Subcutaneous adipose tissue (tissue), 4 donors: ENCODE data around the gene NTM. TPM values are rescaled to one million over a fixed set of nuclear protein-coding genes. Genes with fewer than 3 reads are reported as not detected.

Experiments
- CTCF ChIP-seq: fragments of 450-650 bp; IDR thresholded peaks from one replicate; pipeline ENCODE4 v1.5.1; 2016; ENCODE audit warnings: low read depth, mild to moderate bottlenecking, control low read depth, antibody characterized with exemption, moderate library complexity
- total RNA-seq, 4 donors: library from RNA; depleted of rRNA; stranded (reverse); fragments of >200 nt; gene quantifications; one replicate each; pipeline ENCODE4 v1.1.0, GENCODE V29; 2016

Gene NTM
- total RNA-seq, 4 donors from 2014 or later, result 1.5 to 5.7 (median 1.7) TPM

DNA sequence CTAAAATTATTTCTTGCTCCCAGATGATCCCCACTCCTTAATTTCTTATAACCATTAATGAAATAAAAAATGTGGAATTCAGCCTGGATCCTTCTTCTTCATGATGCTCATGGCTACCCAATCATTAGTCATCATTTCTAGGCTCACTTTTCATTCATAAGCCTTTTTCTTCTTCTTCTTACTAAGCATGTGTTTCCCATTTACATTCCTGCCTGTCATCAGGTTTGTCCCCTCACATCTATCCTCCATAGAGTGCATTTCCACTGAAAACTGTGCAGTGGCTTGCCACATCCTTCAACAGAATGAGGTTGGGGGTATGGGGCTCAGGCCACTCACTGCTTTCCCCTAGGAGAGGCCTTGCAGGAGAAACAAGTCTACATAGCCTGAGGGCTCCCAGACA is 35.8 kb upstream of the NTM start:
- TF ChIP-seq CTCF, result no peak

- TF ChIP-seq CTCF, result no peak
Observed at GRCh38 chr11:131345406-131345805, 25.0 kb upstream of the NTM start.

GRCh38 chr11:131349368-131350086 is 20.9 kb upstream of the NTM start:
- TF ChIP-seq CTCF, result no peak

GRCh38 chr11:131350872-131351271 is 19.5 kb upstream of the NTM start:
- no peak for TF ChIP-seq CTCF

DNA sequence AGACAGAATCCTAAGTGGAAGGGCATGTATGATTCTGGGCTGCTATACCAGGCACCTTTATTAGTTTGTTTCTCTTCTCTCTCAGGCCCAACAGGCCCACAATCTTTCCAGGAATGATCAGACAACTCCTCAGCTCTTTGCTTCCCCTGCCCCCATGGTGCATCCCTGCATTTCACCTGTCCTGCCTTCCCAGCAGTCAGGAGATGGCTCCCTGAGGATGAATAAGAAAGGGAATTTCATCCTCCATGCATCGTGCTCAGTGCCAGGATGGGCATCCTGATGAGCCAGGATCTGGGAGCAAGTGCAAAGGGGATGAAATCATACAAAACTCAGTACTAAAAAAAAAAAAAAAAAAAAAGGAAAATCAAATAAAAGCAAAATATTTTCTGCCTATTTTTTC is 18.6 kb upstream of the NTM start:
- no peak for TF ChIP-seq CTCF

GRCh38 chr11:131353766-131354165 is 16.6 kb upstream of the NTM start:
- TF ChIP-seq CTCF, result no peak

DNA sequence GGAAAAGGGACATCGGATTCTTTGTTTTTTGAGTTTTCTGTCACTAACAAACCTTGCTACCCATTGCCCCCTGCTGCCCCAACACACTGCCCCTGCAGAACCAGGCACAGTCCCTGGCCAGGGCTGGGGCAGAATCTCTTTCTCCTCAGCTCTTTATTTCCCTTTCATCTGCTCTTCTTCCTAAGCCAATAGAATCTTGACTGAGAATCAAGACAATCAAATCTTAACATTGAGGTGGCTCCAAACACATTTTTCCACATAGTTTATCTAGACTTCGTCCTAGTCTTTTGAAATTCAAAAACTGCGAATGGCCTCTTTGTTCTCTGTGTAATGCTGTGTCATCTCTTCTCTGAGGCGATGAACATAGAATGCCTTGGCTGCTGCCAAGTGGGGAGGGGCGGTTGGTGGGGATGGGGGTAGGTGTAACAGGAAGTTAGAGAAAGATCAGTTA is 16.1 kb upstream of the NTM start:
- TF ChIP-seq CTCF, result no peak
